ENCODE data around the gene APOLD1.
"Not testable (repeated sequence)": the region's sequence is repeated elsewhere in the genome, so short reads cannot be mapped to it uniquely, and the experiment has no call there.

Gene APOLD1

GRCh38 chr12:12786706-12787601 is 1.5 kb downstream of the APOLD1 start:
- peak in 1 of 2 donors; percentile 73 for DNase-seq (ENCODE audit: low read depth in 2 of 2)

DNA sequence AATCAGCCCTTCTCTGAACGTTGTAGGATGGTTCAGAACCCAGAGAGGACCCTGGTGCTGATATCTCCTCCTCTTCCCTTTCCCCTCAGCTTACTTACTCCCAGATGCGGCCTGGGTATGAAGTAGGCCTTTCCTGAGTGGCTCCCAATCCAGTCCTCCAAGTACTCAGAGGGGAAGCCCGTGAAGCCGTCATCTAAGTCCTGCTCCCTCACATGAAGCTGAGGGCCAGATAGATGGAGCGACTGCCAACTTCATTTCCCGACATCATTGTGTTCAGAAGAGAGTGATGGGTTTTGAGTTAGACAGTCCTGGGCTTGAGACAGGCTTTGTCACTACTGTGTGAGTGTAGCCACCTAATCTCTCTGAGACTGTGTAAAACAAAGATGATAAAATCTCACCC is 2.7 kb downstream of the APOLD1 start:
- no peak for DNase-seq (ENCODE audit: low read depth in 2 of 2)

DNA sequence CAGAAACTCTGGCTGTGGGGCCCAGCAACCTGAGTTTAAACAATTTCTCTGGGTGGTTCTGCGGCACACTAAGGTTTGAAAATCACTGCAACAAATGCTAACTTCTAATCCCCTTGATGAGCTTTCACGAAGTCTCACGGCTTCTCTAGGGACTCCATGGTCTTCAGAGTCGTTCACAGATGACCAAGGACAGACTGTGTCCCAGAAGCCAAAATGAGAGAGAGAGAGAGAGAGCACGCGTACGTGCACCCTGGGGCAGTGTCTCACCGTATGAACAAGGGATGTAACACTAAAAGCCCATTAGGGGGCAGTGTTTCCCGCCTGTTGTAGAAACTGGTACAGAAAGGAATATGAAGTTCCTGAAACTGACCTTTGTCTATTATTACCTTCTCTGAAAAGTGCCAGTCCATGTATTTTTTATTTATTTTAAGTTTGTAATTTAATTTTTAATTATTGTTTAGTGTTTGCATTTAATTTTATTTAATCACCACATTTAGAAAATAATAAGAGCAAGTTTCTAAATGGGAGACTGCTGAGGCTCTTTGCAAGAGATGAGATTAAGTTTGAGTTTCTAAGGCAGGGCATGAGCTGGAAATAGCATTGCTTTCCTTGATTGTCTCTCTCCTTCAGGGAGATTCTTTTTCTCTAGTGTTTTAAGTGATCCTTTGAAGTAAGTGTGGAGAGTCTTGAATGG is 3.4 kb downstream of the APOLD1 start:
- DNase-seq (ENCODE audit: low read depth in 2 of 2) = peak; percentile 48 to 59

DNA sequence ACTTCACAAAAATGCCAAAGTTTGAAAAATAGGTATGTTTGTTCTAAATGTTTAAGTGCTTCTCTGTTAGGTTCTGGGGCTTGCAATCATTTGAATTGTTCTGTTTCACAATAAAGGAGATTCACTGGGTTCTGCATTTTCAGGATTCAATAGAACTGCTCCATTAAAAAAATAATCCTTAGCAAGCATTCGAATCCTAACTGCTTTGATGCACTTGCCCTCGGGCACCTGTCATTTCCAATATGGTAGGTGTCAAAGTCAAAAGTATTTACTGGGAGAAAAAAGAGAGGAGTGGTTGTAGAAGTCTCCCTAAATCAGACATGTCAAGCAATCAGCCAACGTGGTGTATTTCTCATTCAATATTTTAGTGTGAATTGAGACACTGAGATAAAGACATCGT is 5.5 kb downstream of the APOLD1 start:
- DNase-seq (ENCODE audit: low read depth in 2 of 2) = no peak

GRCh38 chr12:12791756-12792369 is 6.4 kb downstream of the APOLD1 start:
- DNase-seq (ENCODE audit: low read depth in 2 of 2) = no peak

GRCh38 chr12:12792421-12792820 is 7.0 kb downstream of the APOLD1 start:
- no peak for DNase-seq (ENCODE audit: low read depth in 2 of 2)

GRCh38 chr12:12794686-12795085 is 9.2 kb downstream of the APOLD1 start:
- no peak for DNase-seq (ENCODE audit: low read depth in 2 of 2)

GRCh38 chr12:12796171-12796570 is 10.7 kb downstream of the APOLD1 start:
- DNase-seq (ENCODE audit: low read depth in 2 of 2) = no peak

GRCh38 chr12:12796928-12797793 is 11.7 kb downstream of the APOLD1 start:
- DNase-seq (ENCODE audit: low read depth in 2 of 2) = no peak

DNA sequence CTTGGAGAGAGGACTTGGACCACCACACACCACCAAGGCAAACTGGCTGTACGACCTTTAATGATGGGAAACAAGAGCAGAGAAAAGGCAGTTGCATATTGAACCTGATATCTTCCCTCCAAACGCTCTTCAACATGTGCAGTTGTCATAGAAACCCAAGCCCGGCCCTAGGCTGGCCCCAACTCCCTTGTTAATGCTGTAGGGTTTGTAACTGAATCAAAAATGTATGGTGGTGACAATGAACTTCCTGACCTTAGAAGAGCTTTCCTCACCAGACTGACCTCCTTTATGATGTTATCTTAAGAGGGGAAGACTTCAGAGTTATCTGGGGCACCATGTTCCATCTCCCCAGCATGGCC is 12.3 kb downstream of the APOLD1 start:
- DNase-seq (ENCODE audit: low read depth in 2 of 2) = no peak

GRCh38 chr12:12798480-12798879 is 13.0 kb downstream of the APOLD1 start:
- DNase-seq (ENCODE audit: low read depth in 2 of 2) = no peak

DNA sequence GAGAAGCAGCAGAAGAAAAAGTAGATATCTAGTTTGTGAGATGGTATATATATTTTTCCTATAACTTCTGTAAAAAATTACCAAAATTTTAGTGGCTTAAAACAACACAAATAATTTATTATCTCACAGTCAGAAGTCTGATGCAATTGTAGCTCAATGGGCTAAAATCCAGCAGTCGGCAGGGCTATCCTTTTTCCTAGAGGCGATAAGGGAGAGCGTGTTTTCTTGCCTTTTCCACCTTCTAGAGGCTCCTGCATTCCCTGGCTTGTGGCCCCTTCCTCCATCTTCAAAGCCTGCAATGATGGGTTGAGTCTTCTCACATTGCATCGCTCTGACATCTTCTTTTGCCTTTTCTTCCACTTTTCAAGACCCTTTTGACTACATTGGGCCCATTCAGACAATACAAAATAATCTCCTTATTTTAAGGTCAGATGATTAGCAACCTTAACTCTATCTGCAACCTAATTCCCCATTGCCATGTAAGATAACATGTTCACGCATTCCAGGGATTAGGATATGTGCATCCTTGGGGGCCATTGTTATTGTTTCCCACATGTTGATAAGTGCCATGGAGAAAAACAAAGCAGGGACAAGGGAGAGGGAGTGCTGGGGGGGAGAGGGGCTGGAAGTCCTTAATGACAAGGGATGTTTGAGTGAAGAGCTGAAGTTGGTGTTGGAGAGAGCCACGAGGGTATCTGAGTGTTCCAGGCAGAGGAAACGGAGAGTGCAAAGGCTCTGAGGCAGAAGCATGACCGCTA is 13.9 kb downstream of the APOLD1 start:
- DNase-seq (ENCODE audit: low read depth in 2 of 2) = no peak

- no peak for DNase-seq (ENCODE audit: low read depth in 2 of 2)
Measured at GRCh38 chr12:12800406-12801180, 15.1 kb downstream of the APOLD1 start.

DNA sequence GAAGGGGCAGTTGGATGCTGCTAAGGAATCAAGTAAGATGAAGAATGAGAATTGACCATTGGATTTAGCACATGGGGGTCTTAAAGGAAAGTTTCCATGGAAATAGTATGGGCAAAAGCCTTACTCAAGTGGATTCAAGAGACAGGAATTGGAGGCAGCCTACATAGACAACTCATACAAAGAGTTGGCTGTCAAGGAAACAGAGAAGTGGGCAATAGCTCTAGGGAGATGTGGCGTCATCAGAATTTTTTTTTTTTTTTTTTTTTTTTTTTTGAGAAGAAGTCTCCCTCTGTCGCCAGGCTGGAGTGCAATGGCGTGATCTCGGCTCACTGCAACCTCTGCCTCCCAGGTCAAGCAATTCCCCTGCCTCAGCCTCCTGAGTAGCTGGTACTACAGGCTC is 16.2 kb downstream of the APOLD1 start:
- DNase-seq (ENCODE audit: low read depth in 2 of 2) = not testable (repeated sequence)

DNA sequence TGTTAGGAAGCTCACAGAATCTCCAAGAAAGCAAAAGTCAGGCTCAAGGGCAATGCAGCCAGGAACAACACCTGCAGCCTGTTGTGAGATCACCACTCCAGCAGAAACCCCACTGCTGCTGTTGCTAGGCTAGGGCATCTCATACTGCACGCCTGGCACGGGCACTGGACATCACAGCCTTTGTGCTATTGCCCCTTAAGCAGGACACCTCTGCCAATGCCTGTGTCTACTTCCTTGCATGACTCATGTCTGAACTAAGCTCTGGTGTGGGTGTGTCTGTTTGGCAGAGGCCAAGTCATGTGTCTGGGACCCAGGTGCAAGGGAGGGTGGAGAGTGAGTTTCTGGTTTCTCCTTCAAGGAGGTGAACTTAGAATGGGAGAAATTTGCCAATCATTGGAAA is 17.7 kb downstream of the APOLD1 start:
- DNase-seq (ENCODE audit: low read depth in 2 of 2) = peak in 1 of 2 donors; percentile 7

DNA sequence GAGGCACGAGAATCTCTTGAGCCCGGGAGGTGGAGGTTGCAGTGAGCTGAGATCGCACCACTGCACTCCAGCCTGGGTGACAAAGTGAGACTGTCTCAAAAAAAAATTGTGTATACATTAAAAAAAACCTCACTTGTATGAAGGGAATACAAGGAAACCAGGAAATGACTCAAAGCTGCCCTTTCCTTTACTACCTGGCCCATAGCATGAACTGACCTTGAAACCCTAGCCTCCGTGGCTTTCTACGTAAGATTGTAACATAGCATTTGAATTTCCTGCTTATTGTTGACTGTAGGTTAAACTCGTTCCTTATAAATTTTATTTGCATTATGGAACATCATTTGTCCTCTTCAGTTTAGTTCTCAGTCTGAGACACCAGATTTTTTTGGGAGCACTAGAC is 18.6 kb downstream of the APOLD1 start:
- DNase-seq (ENCODE audit: low read depth in 2 of 2) = no peak

DNA sequence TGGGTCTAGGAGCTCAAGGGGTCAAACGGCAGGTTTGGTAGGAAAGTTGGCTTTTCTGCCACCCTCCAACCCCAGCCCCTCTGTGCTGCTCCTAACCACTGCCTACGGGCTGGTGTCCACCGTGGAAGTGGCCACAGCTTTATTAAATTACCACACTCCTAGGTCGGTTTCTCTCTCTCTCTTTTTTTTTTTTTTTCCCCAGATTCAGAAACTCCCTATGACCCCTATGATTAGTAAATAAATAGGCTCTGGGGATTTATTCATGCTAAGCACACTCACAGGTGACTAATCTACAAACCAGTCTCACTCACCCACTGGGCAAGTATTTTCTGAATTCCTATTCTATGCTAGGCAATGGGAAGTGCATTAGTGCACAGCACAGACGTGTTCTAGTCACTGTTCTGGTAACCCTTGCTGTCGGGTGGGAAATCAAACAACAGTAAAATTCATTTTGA is 19.0 kb downstream of the APOLD1 start:
- DNase-seq (ENCODE audit: low read depth in 2 of 2) = no peak

DNA sequence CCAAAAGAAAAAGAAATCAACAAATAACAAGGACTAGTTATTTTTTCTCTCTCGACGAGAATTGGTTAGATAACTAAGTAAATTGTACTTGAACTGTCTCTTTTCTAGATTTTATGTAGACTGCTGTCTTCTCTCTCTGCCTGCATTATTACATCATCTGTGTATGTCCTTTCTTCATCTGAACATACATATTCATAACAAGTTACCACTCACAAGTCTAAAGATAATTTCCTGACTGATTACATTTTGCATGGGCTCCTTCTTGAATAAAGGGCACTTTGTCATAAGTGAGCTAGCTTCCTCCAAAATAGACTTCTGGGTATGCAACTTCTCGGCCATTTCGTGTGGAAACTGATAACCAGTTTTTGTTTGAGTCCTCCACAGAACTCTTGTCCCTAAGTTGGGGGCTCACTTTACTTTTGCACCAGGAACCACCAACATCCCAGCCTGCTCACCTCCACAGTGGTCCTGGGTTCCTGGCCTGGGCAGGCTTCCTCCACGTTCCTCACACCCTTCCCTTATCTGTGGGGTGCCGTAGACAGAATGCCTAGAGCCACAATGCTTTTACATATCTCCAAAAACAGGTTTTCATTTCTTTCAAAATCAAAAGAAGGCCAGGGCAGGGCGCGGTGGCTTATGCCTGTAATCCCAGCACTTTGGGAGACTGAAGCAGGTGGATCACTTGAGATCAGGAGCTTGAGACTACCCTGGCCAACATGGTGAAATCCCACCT is 21.5 kb downstream of the APOLD1 start:
- DNase-seq (ENCODE audit: low read depth in 2 of 2) = no peak

- not testable (repeated sequence) for DNase-seq (ENCODE audit: low read depth in 2 of 2)
Measured at GRCh38 chr12:12807517-12807903, 22.1 kb downstream of the APOLD1 start.

Data from stimulated activated CD8-positive, alpha-beta memory T cell treated with anti-CD3 and anti-CD28 coated beads, Interleukin-7, amount 100 ng/mL, for 4 hours (primary cell).